Skeletal muscle satellite cell (primary cell): ENCODE measurements around the gene TELO2.

ENCODE experiments used
- H3K27me3 ChIP-seq: 2 replicates; pipeline ENCODE4 v1.7.0; 2013; ENCODE audit warnings: low read length; ENCODE audit not compliant: control insufficient read depth, insufficient read depth
- H3K36me3 ChIP-seq: 2 replicates; pipeline ENCODE4 v1.7.0; 2013; ENCODE audit warnings: mild to moderate bottlenecking, control low read depth, low read length; ENCODE audit not compliant: insufficient read depth
- H3K4me1 ChIP-seq: 2 replicates; pipeline ENCODE4 v1.7.0; 2013; ENCODE audit warnings: low read length; ENCODE audit not compliant: control insufficient read depth, insufficient read depth
- H3K4me2 ChIP-seq: 2 replicates; pipeline ENCODE4 v1.7.0; 2013; ENCODE audit warnings: mild to moderate bottlenecking, low read length
- H3K4me3 ChIP-seq: 2 replicates; pipeline ENCODE4 v1.7.0; 2013; ENCODE audit warnings: low read length
- H3K9ac ChIP-seq: 2 replicates; pipeline ENCODE4 v1.7.0; 2013; ENCODE audit warnings: mild to moderate bottlenecking, low read depth, low read length, moderate library complexity
- H3K9me3 ChIP-seq: replicated peaks from 2 replicates; pipeline ENCODE4 v1.7.0; 2013; ENCODE audit warnings: mild to moderate bottlenecking, control low read depth, low read length

Gene TELO2

GRCh38 chr16:1530883-1531637 lies 37.9 kb downstream of the TELO2 start:
- no peaks in the 10 kb centered on the region for H3K36me3 ChIP-seq
- H3K4me1 ChIP-seq: no peaks in the 10 kb centered on the region
- H3K4me3 ChIP-seq: no peak overlapping the region

GRCh38 chr16:1531638-1531910 lies 38.4 kb downstream of the TELO2 start:
- Histone ChIP-seq H3K4me1 (no peaks in the 10 kb centered on the region), H3K9me3 (no peaks in the 10 kb centered on the region), H3K4me3 (no peak overlapping the region), H3K36me3 (no peaks in the 10 kb centered on the region), H3K27me3 (no peaks in the 10 kb centered on the region), H3K9ac (no peak overlapping the region), H3K4me2 (no peak overlapping the region)

More at GRCh38 chr16:1530883-1531637, 37.9 kb downstream of the TELO2 start:
- Histone ChIP-seq H3K9me3 (no peaks in the 10 kb centered on the region), H3K27me3 (no peaks in the 10 kb centered on the region), H3K9ac (no peak overlapping the region), H3K4me2 (no peak overlapping the region)

- Histone ChIP-seq H3K4me3 (no peak overlapping the region), H3K4me2 (no peak overlapping the region), H3K4me1 (no peaks in the 10 kb centered on the region), H3K9me3 (no peaks in the 10 kb centered on the region), H3K27me3 (no peaks in the 10 kb centered on the region), H3K9ac (no peak overlapping the region), H3K36me3 (no peaks in the 10 kb centered on the region)
Measured at GRCh38 chr16:1532081-1532760, 39.1 kb downstream of the TELO2 start.

- no peak overlapping the region for H3K4me2 ChIP-seq
- H3K27me3 ChIP-seq: no peaks in the 10 kb centered on the region
- H3K4me1 ChIP-seq: no peaks in the 10 kb centered on the region
- no peak overlapping the region for H3K4me3 ChIP-seq
- H3K36me3 ChIP-seq: no peaks in the 10 kb centered on the region
- H3K9ac ChIP-seq: no peak overlapping the region
- no peaks in the 10 kb centered on the region for H3K9me3 ChIP-seq
Measured at GRCh38 chr16:1532771-1533170, 39.6 kb downstream of the TELO2 start.

GRCh38 chr16:1533443-1533951 lies 40.3 kb downstream of the TELO2 start, which contains the start of gene TMEM204:
TMEM204 (plus strand) TSS chr16:1533666; CDS start chr16:1534276, 610 bp downstream.
- Histone ChIP-seq H3K4me1 (no peaks in the 10 kb centered on the region), H3K9ac (no peak within 1 kb of the TSS), H3K36me3 (no peaks in the 10 kb centered on the region)

GRCh38 chr16:1534021-1535020 lies 41.2 kb downstream of the TELO2 start:
- Histone ChIP-seq H3K9ac (no peak overlapping the region), H3K4me3 (no peak overlapping the region), H3K4me1 (no peaks in the 10 kb centered on the region), H3K27me3 (no peaks in the 10 kb centered on the region), H3K4me2 (no peak overlapping the region), H3K9me3 (no peaks in the 10 kb centered on the region), H3K36me3 (no peaks in the 10 kb centered on the region)

More at GRCh38 chr16:1533443-1533951, 40.3 kb downstream of the TELO2 start, which contains the start of gene TMEM204:
- no peak within 1 kb of the TSS for H3K4me3 ChIP-seq
- H3K4me2 ChIP-seq: no peak within 1 kb of the TSS
- H3K9me3 ChIP-seq: no peaks in the 10 kb centered on the region
- no peaks in the 10 kb centered on the region for H3K27me3 ChIP-seq

- Histone ChIP-seq H3K9ac (no peak overlapping the region), H3K9me3 (no peaks in the 10 kb centered on the region), H3K36me3 (no peaks in the 10 kb centered on the region), H3K27me3 (no peaks in the 10 kb centered on the region), H3K4me3 (no peak overlapping the region), H3K4me1 (no peaks in the 10 kb centered on the region), H3K4me2 (no peak overlapping the region)
Measured at GRCh38 chr16:1535391-1536291, 42.5 kb downstream of the TELO2 start.

GRCh38 chr16:1536601-1537000 lies 43.4 kb downstream of the TELO2 start:
- H3K4me2 ChIP-seq: no peak overlapping the region
- no peaks in the 10 kb centered on the region for H3K36me3 ChIP-seq
- H3K4me3 ChIP-seq: no peak overlapping the region
- H3K27me3 ChIP-seq: no peaks in the 10 kb centered on the region
- H3K9me3 ChIP-seq: no peaks in the 10 kb centered on the region
- H3K4me1 ChIP-seq: no peaks in the 10 kb centered on the region
- H3K9ac ChIP-seq: no peak overlapping the region

- no peak overlapping the region for H3K9ac ChIP-seq
- no peak overlapping the region for H3K4me2 ChIP-seq
- H3K9me3 ChIP-seq: no peaks in the 10 kb centered on the region
- no peaks in the 10 kb centered on the region for H3K27me3 ChIP-seq
- H3K4me1 ChIP-seq: no peaks in the 10 kb centered on the region
- H3K4me3 ChIP-seq: no peak overlapping the region
- no peaks in the 10 kb centered on the region for H3K36me3 ChIP-seq
Measured at GRCh38 chr16:1537138-1537577, 44.0 kb downstream of the TELO2 start.

- Histone ChIP-seq H3K4me3 (no peak overlapping the region), H3K36me3 (no peaks in the 10 kb centered on the region), H3K4me2 (no peak overlapping the region), H3K9ac (no peak overlapping the region), H3K27me3 (no peaks in the 10 kb centered on the region), H3K9me3 (no peaks in the 10 kb centered on the region), H3K4me1 (no peaks in the 10 kb centered on the region)
Measured at GRCh38 chr16:1537763-1538289, 44.7 kb downstream of the TELO2 start.
